ENCODE measurements around the gene PBXIP1.
"Not testable (repeated sequence)": the region's sequence is repeated elsewhere in the genome, so short reads cannot be mapped to it uniquely, and the experiment has no call there.

PBXIP1 gene

GRCh38 chr1:154955718-154956543 is at the start of gene PBXIP1:
PBXIP1 (minus strand) TSS chr1:154956099; CDS start chr1:154953721, 2,378 bp downstream.
- peak; percentile 69 for DNase-seq

- peak; percentile 11 for DNase-seq
Measured at GRCh38 chr1:155005076-155006011, 49.4 kb upstream of the PBXIP1 start.

GRCh38 chr1:155004352-155005075 is 48.6 kb upstream of the PBXIP1 start:
- no peak for DNase-seq

- no peak for DNase-seq
Measured at GRCh38 chr1:155003766-155004351, 48.0 kb upstream of the PBXIP1 start.

GRCh38 chr1:155003227-155003765 is 47.4 kb upstream of the PBXIP1 start:
- peak; percentile 20 for DNase-seq

- peak; percentile 64 for DNase-seq
Measured at GRCh38 chr1:155002464-155003226, 46.7 kb upstream of the PBXIP1 start, which contains the start of gene ZBTB7B. ZBTB7B (plus strand) TSS chr1:155002802; CDS start chr1:155014661, 11,859 bp downstream.

- DNase-seq, result peak; percentile 100
Measured at GRCh38 chr1:155001675-155002463, 46.0 kb upstream of the PBXIP1 start.

- no peak for DNase-seq
Measured at GRCh38 chr1:155001425-155001674, 45.5 kb upstream of the PBXIP1 start.

- peak; percentile 78 for DNase-seq
Measured at GRCh38 chr1:155000726-155001424, 45.0 kb upstream of the PBXIP1 start.

GRCh38 chr1:155000411-155000725 is 44.5 kb upstream of the PBXIP1 start:
- DNase-seq, result peak; percentile 47

- DNase-seq, result peak; percentile 64
Measured at GRCh38 chr1:154999571-155000410, 43.9 kb upstream of the PBXIP1 start.

- peak; percentile 64 for DNase-seq
Measured at GRCh38 chr1:154998818-154999570, 43.1 kb upstream of the PBXIP1 start.

GRCh38 chr1:154998201-154998780 is 42.4 kb upstream of the PBXIP1 start:
- no peak for DNase-seq

GRCh38 chr1:154996966-154997701 is 41.2 kb upstream of the PBXIP1 start:
- DNase-seq, result no peak

- not testable (repeated sequence) for DNase-seq
Measured at GRCh38 chr1:154995301-154995983, 39.5 kb upstream of the PBXIP1 start.

- no peak for DNase-seq
Measured at GRCh38 chr1:154994591-154994990, 38.7 kb upstream of the PBXIP1 start.

GRCh38 chr1:154994269-154994587 is 38.3 kb upstream of the PBXIP1 start:
- DNase-seq, result no peak

All from stimulated activated naive CD4-positive, alpha-beta T cell treated with Interleukin-2 at 50 U/mL for 16 hours (primary cell).